Activated CD4-positive, alpha-beta T cell treated with anti-CD3 and anti-CD28 coated beads, Interleukin-10, Interleukin-2, amounts not matched to agents 100 ng/mL and 50 ng/mL, durations not matched to agents 16 hours and 8 hours (primary cell): ENCODE measurements around the gene FBN2.

Experiments
- DNase-seq: peaks from one replicate; pipeline ENCODE4 v3.0.0-alpha.2; 2020

Gene FBN2

GRCh38 chr5:128237546-128237945 lies 300.5 kb downstream of the FBN2 start:
- no peak for DNase-seq

DNA sequence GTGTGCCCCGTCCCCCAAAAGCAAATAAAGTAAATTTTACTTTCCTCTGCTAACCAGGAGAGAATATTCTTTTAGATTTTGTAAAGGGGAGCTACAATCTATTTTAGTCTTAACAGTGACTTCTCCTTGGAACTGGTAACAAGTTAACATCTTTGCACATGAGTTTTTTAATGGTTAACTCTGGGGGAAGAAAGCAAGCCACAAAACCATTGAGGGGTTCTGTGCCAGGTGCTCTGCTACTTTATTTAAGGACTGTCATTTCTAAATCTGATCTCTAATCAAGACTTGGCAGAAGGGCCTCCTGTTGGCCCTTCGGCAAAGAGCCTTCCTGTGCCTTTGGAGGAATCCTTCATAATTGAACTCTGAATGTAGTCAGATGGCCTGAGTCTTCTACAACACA lies 301.0 kb downstream of the FBN2 start:
- no peak for DNase-seq

- no peak for DNase-seq
These were observed 301.7 kb downstream of the FBN2 start for GRCh38 chr5:128236334-128236733.

- DNase-seq = no peak
These were observed 303.0 kb downstream of the FBN2 start for GRCh38 chr5:128234928-128235641.

- DNase-seq = no peak
These were observed 309.5 kb downstream of the FBN2 start for GRCh38 chr5:128228521-128228920.

DNA sequence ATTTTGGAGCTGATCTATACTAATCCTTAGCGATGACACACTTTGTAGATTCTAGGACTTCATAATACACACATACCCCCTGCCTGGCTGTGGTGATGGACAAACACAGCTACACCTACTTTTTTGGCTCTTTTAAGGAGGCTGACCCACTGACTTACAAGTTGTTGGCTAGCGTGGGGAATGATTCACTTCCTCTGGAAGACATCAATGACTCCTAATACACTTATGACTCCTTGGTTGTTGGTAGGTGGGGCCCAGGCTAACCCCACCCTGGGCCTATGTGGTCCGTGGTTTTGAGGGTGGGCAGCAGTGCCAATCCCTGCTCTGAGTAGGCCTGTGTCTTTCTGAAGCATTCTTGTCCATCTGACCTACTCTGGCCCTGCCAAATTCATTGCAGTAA lies 310.0 kb downstream of the FBN2 start:
- DNase-seq = peak; percentile 8

DNA sequence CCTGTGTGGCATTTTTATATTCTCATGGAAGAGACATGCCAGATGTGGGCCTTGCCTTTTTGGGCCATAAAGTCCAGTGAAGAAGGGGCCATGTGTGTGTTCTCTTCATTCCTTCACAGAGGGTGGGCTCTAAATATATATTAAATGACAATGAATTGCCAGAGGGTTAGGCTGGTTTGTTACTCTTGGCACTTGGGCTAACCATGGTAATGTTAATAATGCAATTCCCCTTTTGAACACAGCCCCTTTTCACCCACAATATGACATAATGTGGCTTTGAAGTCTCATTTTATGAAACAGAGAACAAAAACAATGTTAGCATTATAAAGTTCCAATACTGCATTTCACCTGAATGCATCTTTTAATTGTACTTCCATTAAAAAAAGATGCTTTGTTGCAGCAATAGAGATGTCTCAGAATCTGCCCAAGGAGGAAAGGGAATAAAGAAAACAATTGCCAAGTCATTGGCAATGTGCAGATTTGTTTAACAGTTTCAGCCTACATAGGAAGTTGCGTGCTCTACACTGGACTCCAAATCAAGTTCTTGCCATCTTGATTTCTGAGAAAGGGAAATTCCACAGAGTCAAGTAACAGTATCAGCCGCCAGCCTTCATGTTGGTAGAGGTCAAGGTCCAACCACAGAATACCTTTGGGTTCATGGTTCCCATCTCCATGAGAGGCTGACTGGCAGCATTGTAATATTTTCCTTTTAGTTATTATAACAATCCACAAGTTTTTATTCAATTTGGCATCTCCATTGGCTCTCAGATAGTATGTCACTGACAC lies 312.6 kb downstream of the FBN2 start:
- DNase-seq = no peak

DNA sequence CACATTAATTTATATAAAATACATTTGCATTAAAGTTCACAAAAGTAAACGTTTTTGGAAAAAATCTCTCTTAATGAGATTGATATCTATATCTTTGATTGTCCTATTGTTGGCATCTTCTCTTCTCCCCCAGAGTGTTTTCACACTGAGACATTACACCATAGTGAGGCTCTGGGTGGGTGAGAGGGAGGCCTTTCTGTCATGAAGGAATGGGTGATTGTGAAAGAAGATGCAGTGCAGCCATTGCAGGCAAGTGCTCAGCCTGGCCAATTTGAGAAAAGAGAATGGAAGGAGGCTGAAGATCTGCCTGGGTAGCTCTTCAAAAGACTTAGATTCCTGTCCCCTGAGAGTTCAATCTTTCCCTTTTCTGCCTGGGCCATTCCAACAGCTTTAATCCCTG lies 313.7 kb downstream of the FBN2 start:
- no peak for DNase-seq

GRCh38 chr5:128220841-128221240 lies 317.2 kb downstream of the FBN2 start:
- no peak for DNase-seq

GRCh38 chr5:128216860-128217531 lies 321.0 kb downstream of the FBN2 start:
- DNase-seq = no peak

- DNase-seq = no peak
These were observed 321.8 kb downstream of the FBN2 start for GRCh38 chr5:128216285-128216684.

- DNase-seq = no peak
These were observed 324.2 kb downstream of the FBN2 start for GRCh38 chr5:128213833-128214232.

GRCh38 chr5:128213340-128213739 lies 324.7 kb downstream of the FBN2 start:
- DNase-seq = peak; percentile 58

- DNase-seq = no peak
These were observed 325.7 kb downstream of the FBN2 start for GRCh38 chr5:128212191-128212806.

- DNase-seq = no peak
These were observed 329.6 kb downstream of the FBN2 start for GRCh38 chr5:128208436-128208835.
